Mesothelial cell of epicardium (in vitro differentiated cells): Measurements from ENCODE around the gene EGR4. TPM values are rescaled to one million over a fixed set of nuclear protein-coding genes. Genes with fewer than 3 reads are reported as not detected.

Source experiments
- DNase-seq, 2 experiments: peaks; one replicate each; pipeline ENCODE4 v3.0.0; 2021; ENCODE audit warnings: low spot score in 2 of 2; ENCODE audit not compliant: unreplicated experiment in 2 of 2
- H3K27ac Mint-ChIP-seq: 2 replicates; pipeline ENCODE4 v1.8.0; 2021; ENCODE audit warnings: mixed read lengths
- H3K27me3 Mint-ChIP-seq: 2 replicates; pipeline ENCODE4 v1.8.0; 2021; ENCODE audit warnings: low read depth, mixed read lengths
- H3K36me3 Mint-ChIP-seq: 2 replicates; pipeline ENCODE4 v1.8.0; 2021; ENCODE audit warnings: mixed read lengths
- H3K4me1 Mint-ChIP-seq: 2 replicates; pipeline ENCODE4 v1.8.0; 2021; ENCODE audit warnings: mixed read lengths
- H3K4me3 Mint-ChIP-seq: 2 replicates; pipeline ENCODE4 v1.8.0; 2021; ENCODE audit warnings: mild to moderate bottlenecking, moderate library complexity, mixed read lengths
- H3K9me3 Mint-ChIP-seq: 2 replicates; pipeline ENCODE4 v1.8.0; 2021; ENCODE audit warnings: mixed read lengths
- total RNA-seq: library from RNA; stranded (reverse); gene quantifications from 3 replicates; pipeline ENCODE4 v1.2.1, GENCODE V29; 2021
- TF ChIP-seq, protein P1 (sequence below): fragments of 200-600 bp; sonication (generic); IDR thresholded peaks from one replicate; pipeline ENCODE4 v1.5.0; 2021; ENCODE audit warnings: antibody characterized with exemption; ENCODE audit not compliant: unreplicated experiment

Gene EGR4
- total RNA-seq, 1 donor from 2014 or later: 0.36 TPM

DNA sequence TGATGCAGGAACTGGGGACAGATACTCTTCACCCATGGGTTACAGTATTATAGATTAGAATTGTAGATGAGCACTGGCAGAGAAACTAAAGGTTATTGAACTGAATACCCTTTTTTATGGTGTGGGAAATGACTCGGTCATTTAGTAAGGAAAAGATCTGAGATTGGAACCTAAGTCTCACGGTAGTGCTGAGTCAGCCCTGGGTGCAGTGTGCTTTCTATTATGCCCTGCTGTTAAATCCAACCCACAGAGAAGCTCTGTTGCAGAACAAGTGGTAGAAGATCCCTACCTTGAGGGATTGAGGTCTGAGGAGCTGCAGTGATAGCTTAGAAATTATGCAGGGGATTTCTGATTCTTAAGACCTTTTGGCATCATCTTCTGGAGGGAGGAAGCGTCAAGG lies 46.5 kb downstream of the EGR4 start:
- H3K9me3 Mint-ChIP-seq: no peaks in the 10 kb centered on the region
- H3K27ac Mint-ChIP-seq: no peak overlapping the region
- peaks cover 46% of the 10 kb centered on the region for H3K36me3 Mint-ChIP-seq
- TF ChIP-seq, protein P1, sequence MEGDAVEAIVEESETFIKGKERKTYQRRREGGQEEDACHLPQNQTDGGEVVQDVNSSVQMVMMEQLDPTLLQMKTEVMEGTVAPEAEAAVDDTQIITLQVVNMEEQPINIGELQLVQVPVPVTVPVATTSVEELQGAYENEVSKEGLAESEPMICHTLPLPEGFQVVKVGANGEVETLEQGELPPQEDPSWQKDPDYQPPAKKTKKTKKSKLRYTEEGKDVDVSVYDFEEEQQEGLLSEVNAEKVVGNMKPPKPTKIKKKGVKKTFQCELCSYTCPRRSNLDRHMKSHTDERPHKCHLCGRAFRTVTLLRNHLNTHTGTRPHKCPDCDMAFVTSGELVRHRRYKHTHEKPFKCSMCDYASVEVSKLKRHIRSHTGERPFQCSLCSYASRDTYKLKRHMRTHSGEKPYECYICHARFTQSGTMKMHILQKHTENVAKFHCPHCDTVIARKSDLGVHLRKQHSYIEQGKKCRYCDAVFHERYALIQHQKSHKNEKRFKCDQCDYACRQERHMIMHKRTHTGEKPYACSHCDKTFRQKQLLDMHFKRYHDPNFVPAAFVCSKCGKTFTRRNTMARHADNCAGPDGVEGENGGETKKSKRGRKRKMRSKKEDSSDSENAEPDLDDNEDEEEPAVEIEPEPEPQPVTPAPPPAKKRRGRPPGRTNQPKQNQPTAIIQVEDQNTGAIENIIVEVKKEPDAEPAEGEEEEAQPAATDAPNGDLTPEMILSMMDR: no peak
- H3K4me3 Mint-ChIP-seq: no peak overlapping the region
- no peaks in the 10 kb centered on the region for H3K27me3 Mint-ChIP-seq
- peaks cover 12% of the 10 kb centered on the region for H3K4me1 Mint-ChIP-seq
- DNase-seq: no peak

DNA sequence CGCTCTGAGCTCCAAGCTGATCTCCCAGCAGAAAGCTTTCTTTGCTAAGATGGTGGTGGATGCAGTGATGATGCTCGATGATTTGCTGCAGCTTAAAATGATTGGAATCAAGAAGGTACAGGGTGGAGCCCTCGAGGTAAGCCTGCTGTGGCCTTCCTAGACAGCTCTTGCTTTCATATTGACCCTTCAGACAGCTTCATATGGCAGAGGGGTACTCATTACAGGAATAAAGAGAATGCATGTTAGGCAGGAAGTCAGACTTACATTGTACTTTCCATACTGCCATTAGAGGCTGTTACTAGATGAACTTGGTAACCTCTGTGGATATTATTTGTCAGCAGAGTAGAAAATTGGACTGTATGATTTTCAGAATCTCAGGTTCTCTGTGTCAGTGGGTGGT lies 48.8 kb downstream of the EGR4 start:
- TF ChIP-seq, protein P1: no peak
- Mint-ChIP-seq H3K27ac (peak overlapping the region; percentile 41), H3K9me3 (no peaks in the 10 kb centered on the region), H3K4me1 (peaks cover 12% of the 10 kb centered on the region), H3K27me3 (no peaks in the 10 kb centered on the region), H3K36me3 (peaks cover 32% of the 10 kb centered on the region), H3K4me3 (no peak overlapping the region)
- no peak for DNase-seq

DNA sequence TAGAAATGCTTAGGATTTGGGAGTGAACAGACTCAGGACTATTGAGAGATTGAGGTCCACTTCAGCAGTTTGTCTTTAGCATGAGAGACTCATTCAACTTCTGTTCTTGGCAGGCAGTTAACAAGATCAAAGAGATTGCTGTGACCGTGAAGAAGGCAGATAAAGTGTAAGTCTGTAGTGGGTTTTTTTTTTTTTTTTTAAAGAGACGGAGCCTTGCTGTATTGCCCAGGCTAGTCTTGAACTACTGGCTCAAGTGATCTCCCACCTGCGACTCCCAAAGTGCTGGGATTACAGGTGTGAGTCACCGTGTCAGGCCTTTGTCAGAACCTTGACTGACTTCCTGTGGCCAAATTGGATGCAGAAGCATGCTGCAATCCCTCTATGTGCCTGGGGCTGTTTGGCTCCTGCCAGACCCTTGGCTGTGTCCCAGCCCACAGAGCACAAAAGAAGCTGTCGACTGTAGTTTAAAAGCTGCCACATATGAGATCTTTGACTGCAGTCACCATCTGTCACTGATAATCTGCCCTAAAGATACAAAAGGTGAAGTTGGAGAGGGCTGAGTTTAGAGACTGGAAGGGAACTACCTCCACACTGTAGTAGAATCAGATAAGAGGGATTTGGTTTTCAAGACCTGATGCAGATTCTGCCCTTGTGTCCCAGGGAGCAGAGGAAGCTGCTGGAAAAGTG lies 49.3 kb downstream of the EGR4 start:
- Mint-ChIP-seq H3K9me3 (no peaks in the 10 kb centered on the region), H3K27me3 (no peaks in the 10 kb centered on the region), H3K4me1 (peaks cover 12% of the 10 kb centered on the region), H3K4me3 (no peak overlapping the region), H3K36me3 (peaks cover 27% of the 10 kb centered on the region), H3K27ac (peak overlapping the region; percentile 53)
- DNase-seq: no peak
- TF ChIP-seq, protein P1: no peak

Other genes starting within 250 kb of the EGR4 start
- 18.8 to 20.2 TPM (median 18.9 TPM) in 3 replicates for gene SFXN5, start 221.8 kb downstream of the EGR4 start, total RNA-seq
- gene RAB11FIP5, start 180.6 kb downstream of the EGR4 start, total RNA-seq: 23.3 to 25.4 TPM (median 25.1 TPM) in 3 replicates
- not detected in 3 replicates for gene NOTO, start 91.0 kb downstream of the EGR4 start, total RNA-seq
- 29.8 to 34.3 TPM (median 34.2 TPM) in 3 replicates for gene SMYD5, start 79.3 kb downstream of the EGR4 start, total RNA-seq
- 5.9 to 6.9 TPM (median 6.6 TPM) in 3 replicates for gene PRADC1, start 60.3 kb downstream of the EGR4 start, total RNA-seq
- gene CCT7, start 59.2 kb downstream of the EGR4 start, total RNA-seq: 217 to 220 TPM (median 218 TPM) in 3 replicates
- 7.6 to 8.1 TPM (median 7.8 TPM) in 3 replicates for gene FBXO41, start 9.1 kb downstream of the EGR4 start, total RNA-seq
- 38.7 to 42.2 TPM (median 40.6 TPM) in 3 replicates for gene ALMS1, start 92.3 kb upstream of the EGR4 start, total RNA-seq